Stimulated activated CD4-positive, alpha-beta T cell treated with anti-CD3 and anti-CD28 coated beads, Interleukin-15, amount 100 ng/mL, for 48 hours (primary cell): ENCODE measurements around the gene FNDC1.

Experiments
- DNase-seq, 2 donors: peaks; one replicate each; pipeline ENCODE4 v3.0.0-alpha.2; 2020; ENCODE audit warnings: low read depth in 2 of 2

FNDC1 gene

DNA sequence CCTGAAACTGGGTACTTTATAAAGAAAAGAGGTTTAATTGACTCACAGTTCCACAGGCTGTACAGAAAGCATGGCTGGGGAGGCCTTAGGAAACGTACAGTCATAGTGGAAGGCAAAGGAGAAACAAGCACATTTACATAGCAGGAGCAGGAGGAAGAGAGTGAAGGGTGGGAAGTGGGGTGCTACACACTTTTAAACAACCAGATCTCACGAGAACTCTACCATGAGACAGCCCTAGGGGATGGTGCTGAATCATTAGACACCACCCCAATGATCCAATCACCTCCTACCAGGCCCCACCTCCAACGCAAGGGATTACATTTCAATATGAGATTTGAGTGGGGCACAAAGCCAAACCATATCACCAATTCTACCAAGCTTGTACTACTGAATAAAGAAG, 7.4 kb upstream of the FNDC1 start:
- no peak for DNase-seq

DNA sequence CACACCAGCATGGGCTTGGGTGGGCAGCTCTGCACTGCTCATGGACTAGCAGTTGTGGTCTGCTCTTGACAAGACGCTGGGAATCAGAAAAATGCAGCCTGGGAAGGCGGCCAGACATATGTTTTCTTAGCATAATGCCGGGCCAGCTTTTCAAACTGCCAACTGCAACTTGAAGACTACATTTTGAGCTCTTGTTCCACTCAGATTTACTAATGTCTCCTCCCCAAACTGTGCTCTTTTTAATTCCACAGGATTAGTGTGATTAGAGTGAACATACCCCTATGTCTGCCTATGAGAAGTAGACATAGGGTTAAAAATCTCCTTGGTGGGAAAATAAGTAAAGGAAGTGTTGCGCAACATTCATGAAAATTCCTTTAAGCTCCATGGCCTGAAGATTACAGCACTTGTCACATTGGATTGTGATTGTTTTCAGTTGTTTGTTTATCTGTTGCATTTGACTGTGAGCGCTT, 5.3 kb upstream of the FNDC1 start:
- no peak for DNase-seq

DNA sequence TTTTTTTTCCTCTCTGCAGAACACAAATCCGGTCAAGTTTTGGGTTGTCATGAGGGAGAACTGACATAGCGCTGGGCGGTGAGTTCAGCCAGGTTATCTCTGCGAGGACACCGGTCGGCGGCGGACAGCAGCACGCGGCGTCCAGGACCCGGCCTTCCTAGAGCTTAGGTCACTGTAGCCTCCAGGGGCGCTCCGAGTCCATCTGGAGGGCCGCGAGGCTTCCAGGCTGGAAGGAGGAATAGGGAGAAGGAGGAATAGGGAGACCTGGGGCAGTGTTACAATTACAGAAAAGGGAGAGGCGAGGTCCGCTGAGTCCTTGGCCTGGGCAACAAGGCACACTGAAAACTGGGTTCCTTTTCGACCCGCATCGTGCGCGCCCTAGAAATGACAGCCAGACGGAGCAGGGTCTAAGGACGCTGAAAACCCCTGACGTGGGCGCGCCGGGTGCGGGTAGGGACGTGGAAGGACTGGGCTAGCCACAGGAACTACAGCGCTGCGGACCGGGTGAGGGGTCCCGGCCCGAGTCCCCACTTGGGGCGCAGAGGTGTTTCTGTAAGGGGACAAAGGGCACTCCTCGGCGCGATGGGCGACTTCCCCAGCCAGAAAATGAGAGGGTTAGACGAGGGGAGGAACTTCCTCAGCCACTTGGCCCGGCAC, 536 bp upstream of the FNDC1 start:
- no peak for DNase-seq

DNA sequence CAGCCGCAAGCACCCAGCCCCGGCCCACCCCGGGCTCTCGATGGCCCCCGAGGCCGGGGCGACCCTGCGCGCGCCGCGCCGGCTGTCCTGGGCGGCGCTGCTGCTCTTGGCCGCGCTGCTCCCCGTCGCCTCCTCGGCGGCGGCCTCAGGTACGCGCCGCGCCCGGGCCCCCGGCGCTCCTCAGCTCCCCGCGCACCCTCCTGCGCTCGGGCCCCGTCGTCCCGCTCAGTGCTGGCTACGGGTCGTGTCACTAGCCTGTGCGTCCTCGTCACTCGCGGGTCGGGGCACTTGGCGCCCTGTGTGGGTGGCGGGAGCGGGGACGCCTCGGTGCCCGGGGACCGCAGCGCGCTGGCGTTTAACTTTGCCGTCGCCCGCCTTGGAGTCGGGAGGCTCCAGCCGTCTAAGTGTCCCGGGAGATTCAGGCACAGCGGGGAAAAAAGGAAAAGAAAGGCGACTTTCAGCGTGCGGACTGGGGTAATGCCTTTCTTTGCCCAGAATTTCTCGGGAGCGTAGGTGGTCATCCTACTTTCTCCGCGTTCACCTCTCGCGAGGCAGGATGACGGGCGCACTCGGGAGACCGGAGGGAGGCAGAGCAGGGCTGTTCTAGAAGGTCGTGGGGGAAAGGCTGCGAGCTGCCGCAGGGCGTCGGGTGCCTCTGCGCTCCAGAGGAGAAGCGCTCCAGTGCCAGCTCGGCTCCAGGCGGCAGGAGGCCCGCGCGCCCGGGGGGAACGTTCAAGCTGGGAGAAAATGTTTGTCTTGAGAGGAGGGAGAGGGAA, 545 bp downstream of the FNDC1 start:
- peak in 1 of 2 donors; percentile 17 for DNase-seq

- no peak for DNase-seq
Measured at GRCh38 chr6:159170333-159170672, 1.1 kb downstream of the FNDC1 start.

GRCh38 chr6:159170999-159171712, 2.0 kb downstream of the FNDC1 start:
- no peak for DNase-seq

- no peak for DNase-seq
Measured at GRCh38 chr6:159172091-159172491, 2.9 kb downstream of the FNDC1 start.

DNA sequence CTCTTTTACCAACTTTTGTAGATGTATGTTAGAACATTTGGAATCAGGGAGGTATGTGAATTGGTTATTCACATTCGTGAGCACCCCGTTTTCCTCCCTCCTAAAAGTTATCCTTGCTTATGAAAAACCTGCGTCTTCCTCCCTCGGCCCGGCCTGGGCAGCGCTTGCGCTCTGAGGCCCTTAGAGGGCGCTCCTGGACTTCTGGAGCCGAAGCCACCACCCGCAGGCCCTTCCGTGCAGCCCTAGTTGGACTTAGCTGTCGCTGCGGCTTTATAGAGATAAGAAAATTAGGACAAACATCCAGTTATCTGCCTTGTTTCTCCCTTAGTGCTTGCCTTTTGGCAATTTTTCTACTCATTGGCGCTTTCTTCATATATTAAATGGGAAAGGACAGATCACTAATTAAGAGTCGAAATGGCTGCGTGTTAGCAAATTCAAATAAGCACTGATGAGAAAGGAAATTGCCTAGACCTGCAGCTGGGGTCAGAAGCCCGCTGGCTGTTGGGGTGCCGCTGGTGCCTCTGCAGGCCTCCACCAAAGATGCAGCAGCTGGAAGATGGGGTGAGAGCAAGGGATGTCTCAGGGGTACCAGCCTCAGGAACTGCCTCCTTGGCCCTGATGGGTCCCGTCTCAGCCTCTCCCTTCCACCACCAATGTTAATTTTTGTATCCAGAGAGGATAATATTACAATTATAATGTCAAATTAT, 5.2 kb downstream of the FNDC1 start:
- peak; percentile 36 to 70 for DNase-seq

- no peak for DNase-seq
Measured at GRCh38 chr6:159176913-159177312, 7.7 kb downstream of the FNDC1 start.

- no peak for DNase-seq
Measured at GRCh38 chr6:159178847-159179246, 9.6 kb downstream of the FNDC1 start.

- no peak for DNase-seq
Measured at GRCh38 chr6:159180001-159180400, 10.8 kb downstream of the FNDC1 start.

- no peak for DNase-seq
Measured at GRCh38 chr6:159181914-159182313, 12.7 kb downstream of the FNDC1 start.

GRCh38 chr6:159184559-159184958, 15.4 kb downstream of the FNDC1 start:
- DNase-seq = no peak

DNA sequence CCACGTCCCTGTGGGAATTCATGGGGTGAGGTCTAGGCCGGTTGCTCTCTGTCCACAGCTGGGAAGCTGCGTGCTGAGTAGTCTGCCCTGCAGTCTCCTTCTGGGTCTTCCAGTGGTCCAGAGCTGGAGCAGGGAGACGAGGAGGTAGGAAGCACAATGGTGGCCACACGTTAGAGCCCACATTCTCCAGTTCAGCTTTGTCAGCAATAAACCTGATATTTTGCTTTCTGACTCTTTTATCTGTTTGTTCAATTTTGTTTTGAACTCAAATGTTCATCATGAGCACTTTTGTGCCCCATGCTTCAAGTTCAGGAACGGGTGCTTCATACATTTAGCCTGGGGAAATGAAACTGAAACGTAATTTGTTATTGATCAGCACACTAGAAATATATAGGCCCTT, 21.3 kb downstream of the FNDC1 start:
- DNase-seq = no peak

GRCh38 chr6:159193923-159194322, 24.7 kb downstream of the FNDC1 start:
- no peak for DNase-seq

DNA sequence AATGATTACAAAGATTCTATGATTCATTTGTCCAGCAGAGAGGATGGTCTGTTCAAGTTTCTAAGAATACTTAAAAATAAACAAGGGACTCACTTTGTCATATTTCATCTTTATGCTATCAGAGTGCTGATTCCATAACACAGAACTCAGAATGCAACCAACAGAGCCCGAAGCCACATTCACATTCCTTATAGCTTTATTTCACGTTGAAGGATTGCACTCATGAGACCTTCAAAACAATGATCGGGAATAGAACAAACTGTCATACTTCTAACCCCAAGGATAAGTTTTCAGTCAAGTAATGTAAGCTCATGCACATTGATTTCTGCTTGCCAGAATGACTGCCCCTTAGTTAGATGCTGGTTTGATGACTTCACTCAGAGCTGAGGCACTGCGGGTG, 25.2 kb downstream of the FNDC1 start:
- DNase-seq = no peak

- no peak for DNase-seq
Measured at GRCh38 chr6:159196430-159196975, 27.3 kb downstream of the FNDC1 start.

DNA sequence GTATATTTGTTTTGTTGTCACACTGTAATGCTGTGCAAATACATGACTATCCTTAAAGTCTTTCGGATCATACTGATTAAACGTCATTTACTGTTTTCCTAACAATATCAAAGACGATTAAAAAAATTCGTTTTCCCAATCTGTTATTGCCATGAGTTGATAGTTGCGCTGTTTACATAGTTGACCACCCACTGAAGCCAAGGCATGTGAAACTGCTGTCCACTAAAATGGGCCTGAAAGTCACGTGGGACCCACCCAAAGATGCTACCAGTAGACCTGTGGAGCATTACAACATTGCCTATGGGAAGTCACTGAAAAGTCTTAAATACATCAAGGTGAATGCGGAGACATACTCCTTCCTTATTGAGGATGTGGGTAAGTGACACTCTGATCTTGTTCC, 28.1 kb downstream of the FNDC1 start:
- no peak for DNase-seq

DNA sequence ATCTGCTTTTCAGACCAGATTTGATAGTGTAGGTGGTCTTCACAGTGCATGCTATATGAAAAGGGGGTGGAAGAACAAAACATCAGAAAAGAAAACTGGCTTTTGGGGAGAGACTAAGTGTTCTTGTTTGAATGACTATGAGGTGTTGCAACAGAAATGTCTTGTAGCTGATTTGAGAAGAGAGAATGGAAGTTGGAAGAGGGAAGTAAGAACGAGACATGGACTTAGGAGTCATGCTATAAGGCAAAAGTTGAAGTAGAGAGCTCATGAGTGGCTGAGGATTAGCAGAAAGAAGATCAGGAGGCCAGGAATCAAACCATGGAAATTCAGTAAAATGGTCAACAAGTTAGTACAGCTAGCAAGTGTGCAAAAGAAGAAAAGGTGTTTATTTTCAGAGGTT, 32.1 kb downstream of the FNDC1 start:
- no peak for DNase-seq

DNA sequence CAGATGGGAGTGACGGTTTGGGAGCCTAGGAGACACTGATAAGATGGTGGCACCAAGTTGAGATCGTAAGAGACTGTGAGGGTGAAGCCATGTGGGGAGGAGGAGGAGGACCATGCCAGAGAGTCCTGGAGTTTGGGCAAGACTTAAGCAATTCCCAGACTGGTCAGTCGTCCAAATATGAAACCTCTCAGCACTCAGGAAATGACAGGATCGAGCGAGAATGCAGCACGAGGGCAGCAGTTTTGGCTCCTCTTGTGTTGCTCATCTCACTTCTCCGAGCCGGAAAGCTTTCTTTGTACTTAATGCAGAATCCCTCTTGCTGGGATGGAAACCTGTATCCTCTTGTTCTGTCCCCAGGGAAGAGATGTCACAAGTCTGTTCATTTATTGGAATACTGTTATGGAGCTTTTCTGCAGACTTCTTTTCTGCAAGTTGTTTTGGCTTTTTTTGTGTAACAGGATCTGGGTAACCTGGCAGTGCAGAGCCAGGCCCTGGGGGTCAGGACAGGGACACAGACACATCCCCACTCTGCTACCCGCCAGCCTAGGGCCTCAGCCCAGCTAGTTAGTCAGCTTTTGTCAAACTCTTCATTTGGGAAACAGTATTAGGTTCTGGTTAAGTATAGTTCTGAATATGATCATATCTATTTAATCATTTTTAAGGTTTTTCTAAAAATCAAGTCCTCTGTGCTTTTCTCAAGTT, 34.3 kb downstream of the FNDC1 start:
- DNase-seq = no peak

DNA sequence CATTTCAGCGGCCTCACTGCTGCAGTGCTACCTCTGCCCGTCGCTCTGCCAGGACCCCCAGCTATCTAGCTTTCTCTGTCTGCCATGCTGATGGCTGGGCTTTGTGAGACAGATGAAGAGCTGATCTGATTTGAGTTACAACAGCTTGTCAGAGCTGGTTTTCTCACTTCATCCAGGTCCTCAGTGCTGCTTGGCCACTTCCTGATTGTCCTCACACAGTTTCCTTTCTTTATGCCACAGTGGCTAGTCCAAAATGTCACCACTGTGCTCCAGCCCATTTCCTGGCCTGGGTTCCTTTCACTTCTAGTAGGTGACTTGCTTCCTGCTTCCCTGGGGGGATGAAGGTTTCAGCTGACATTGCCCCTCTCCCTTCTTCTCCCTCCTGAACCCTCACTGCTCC, 35.4 kb downstream of the FNDC1 start:
- no peak for DNase-seq
